NT2/D1 (cell line): Measurements from ENCODE around the gene ITGB3BP.

ENCODE experiments used
- SUZ12 ChIP-seq: IDR thresholded peaks from 2 replicates; pipeline ENCODE4 v1.6.1; 2011; ENCODE audit not compliant: insufficient read length, insufficient read depth; ENCODE audit errors: extremely low read depth
- YY1 ChIP-seq: IDR thresholded peaks from 2 replicates; pipeline ENCODE4 v1.6.1; 2011; ENCODE audit not compliant: insufficient read length, insufficient read depth

DNA sequence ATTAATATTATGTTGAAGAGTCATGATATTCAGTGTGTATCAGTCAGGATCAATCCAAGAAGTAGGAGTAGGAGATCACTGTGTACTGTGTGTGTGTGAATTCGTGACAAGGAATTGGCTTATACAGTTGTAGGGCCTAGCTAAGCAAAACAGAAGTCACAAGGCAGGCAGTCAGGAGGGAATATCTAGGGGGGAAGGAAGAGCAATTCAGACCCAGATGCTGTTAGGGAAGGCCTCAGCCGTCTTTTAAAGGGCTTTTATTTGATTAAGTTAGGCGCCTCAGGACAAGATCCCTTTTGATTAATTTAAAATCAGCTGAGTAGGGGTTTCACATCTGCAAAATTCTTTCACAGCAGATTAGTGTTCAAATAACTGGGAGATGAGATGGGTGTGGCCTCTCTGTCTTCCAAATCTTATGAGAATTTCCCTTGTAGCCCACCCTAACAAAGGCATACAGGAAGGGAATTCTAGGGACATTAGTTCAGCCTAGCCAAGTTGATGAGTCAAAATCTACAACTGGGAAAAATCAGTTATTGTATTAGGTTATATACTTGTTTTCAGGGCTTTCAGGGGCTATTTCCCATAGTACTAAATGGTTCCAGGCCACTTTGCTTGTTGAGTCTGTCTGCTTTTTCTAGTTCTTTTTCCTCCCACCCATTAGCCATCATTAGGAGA lies 108.2 kb downstream of the ITGB3BP start:
- no peak for TF ChIP-seq YY1
- no peak for TF ChIP-seq SUZ12
